ENCODE results near the gene FAM72C.
"Not testable (repeated sequence)": the region's sequence is repeated elsewhere in the genome, so short reads cannot be mapped to it uniquely, and the experiment has no call there.

The FAM72C gene

DNA sequence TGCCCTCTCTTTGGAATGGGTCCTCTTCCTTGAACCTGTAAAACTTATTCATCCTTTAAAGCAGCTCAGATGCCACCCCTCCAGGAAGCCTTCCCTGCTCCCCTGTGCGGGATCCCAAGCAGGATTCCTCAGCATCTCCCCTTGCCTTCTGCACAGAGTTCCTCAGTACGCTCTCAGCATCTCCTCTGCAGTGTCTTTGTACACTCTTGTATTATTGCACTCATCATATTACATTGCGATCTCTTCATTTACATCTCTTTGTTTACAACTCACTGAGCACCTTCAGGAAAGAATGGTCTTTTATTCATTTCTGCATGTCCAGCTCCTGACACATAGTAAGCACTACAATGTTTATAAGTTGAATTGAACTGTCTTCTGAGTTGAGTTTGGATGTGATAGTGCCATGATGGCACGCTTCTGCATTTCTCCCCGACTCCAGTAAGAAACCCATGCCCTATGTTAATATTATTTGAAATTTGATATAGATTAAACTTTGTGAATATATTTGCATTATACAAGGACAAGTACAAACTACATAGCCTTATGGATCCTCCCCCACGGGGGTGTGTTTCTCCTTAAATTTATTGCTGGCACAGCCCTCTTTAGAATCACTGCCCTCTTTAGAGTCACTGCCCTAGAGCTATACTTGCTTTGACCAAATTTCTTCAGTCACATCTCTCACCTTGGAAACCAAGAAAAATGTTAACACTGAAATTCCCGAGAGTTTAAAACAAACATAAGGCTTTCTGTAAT, 13.1 kb upstream of the FAM72C start:
- not testable (repeated sequence) for DNase-seq (ENCODE audit: low read depth, low spot score)

DNA sequence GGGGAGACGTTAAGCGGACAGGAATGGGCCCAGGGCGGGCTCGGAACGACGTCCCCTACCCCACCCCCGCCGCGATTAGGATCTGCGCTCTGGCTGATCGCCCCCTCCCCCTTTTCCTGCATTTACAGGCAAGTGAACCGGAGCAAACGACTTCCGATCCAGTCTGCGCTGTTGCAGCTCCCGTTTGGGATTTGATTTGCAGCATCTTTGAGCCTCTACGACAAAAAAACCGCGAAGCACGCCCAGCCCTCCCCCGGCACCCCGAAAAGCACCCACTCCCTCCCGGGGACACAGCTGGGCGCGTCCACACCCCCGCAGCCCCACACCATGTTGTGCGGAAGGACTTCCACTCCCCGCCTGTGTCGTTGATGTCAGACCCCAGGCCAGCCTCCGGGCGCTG, 2.6 kb upstream of the FAM72C start:
- DNase-seq (ENCODE audit: low read depth, low spot score) = not testable (repeated sequence)

DNA sequence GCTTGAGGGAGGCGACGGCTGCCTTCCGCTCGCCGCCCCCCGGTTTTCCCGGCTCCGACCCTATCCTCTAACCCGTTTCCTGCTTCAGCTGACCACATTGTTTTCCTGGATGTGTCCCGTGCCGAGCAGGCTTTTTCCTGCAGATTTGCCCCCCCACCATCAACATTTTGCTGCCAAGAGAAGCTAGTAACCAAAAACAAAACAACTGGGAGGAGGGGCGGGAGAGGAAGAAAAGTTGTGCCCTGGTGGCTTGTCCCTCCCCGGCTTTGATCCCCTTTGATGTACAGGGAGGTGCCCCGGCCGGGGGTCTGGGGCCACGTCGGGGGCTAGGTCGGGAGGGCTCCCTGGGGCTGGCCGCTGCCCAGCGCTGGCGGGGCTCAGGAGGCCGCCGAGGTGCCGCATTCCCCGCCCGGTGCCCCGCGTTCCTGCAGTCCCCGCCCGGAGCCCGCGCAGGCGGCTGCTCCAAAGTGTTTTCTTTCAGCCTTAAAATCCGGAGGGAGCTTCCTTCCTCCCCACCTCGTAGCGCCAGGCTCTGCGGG, 2.2 kb upstream of the FAM72C start:
- not testable (repeated sequence) for DNase-seq (ENCODE audit: low read depth, low spot score)

DNA sequence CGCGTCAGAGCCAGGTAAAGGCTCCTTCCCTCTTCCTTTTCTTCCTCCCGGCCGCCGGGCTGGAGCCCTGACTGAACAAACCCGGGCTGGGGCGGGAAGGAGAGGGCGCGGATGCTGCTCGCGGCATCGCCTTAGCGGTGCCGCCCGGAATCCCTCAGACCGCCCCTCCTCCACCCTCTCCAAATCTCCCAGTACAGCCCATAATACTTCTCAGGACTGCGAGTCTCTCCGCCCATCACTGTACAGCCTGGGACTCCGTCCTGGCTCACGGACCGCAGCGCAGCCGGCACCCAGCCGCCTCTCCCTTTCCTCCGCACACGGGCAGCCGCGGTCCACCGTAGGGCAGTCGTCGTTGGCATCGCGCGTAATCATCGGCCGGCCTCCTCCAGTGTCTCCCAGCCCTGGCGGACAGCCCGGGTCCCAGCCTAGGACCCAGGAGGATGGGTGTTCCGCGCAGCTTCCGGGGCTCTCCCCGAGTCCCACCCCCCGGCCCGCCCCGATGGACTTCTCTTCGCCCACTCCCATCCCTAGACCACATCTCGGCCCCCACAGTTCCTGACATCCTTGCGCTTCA, 1.1 kb upstream of the FAM72C start:
- not testable (repeated sequence) for DNase-seq (ENCODE audit: low read depth, low spot score)

DNA sequence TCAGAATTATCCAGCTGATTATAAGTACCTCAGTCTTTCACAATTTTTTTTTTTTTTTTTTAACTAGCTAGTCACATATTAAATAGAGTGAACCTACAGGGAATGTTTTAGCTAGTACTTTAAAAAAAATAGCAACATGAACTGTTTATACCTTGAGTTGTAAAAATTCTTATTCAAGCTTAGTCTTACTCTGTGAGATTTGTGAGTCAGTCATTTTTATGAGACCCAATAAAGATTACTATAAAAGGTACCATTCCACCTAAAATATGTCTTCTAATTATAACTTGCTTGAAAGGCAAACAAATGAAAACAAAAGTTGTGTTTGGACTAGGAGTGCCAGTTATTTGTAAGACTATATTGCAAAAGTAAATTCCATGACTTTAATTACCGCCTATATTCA, 5.9 kb downstream of the FAM72C start:
- DNase-seq (ENCODE audit: low read depth, low spot score) = not testable (repeated sequence)

DNA sequence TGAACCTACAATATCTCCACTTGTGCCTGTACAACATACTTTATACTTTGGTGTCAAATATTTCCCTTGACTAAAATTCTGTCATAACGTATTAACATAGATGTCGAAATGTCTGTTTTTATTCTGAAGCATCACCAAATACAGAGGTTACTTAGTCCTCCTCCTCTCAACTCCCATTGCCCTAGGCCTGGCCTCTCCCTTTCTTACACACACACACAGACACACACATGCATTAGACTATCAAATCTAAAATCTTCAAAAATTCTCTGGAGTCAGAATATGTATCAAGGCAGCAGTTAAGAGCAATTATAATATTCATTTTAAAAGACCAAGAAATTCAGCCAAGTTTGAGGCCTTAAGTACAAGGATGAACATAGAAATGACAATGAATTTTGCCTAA, 7.5 kb downstream of the FAM72C start:
- DNase-seq (ENCODE audit: low read depth, low spot score) = not testable (repeated sequence)

DNA sequence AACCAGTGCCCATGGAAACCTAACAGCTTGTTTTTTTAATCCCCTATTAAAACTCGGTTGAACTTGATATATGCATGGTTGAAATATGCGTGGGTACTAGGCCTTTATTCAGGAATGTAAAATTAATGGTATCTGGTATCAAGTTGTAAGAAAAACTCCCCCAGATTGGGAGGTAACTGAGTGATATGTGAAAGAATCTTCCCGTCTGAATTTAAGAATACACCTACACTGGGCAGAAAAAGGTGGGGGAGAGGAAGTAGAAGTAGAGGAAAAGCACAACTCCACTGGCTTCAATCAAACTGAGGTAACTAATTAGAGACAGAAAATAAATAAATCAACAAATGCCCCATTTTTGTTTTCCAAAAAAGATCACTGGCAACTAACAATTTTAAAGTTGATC, 15.9 kb downstream of the FAM72C start:
- DNase-seq (ENCODE audit: low read depth, low spot score) = not testable (repeated sequence)

DNA sequence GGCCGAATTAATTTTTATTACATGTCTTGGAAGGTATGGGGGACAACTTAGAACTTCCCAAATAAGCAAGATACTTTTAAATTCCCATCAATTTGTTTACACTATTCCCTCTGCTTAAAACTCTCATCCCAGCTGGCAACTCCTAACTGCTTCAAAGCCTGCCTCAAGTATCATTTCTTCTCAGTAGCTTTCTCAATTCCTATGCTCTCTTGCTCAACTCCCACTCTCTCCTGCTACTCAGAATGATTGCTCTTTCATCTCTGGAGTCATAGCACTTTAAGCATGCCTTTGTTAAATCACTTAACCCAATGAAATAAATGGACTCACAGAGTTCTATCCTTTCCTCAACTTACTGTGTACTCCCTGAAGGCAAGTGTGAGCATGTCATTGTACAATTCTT, 18.9 kb downstream of the FAM72C start:
- not testable (repeated sequence) for DNase-seq (ENCODE audit: low read depth, low spot score)

DNA sequence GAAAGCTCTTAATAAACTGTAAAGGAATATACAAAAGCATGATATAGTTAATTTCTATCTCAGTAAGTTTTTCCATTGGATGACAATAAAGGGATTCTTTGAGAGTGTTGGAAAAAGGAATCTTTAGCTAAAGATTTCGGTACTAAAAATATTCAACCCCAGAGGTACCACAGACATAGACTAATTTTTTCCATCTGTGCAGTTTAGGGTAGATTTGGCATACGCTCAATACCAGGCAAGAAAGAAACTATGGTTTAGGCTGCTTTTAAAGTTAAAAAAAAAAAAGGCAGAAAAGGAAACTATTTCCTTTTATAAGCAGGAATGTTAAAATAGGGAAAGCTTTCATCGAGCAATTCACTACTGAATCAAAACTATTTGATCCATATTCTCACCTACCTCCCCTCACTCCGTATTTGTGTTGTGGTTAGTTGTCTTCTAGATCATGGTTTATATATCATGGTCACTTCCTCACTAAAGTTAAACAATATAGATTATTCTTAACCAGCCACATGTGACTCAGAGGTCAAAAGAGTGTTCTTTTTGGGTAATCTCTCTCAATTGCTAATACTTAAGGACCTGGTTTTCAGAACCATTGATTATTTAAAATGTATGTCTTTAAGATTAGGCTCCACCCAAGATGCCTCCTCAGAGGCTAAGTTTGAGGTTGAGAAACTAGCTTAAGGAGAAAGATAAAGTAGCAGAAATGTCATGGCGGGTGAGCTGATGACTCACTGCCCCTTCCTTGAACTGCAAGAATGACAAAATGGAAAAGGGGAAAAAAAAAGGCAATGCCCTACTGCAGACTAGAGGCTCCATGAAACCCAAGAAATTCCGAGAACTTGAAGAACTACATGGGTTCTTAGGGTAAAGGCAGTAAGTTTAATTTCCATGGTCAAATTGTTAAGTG, 20.0 kb downstream of the FAM72C start:
- not testable (repeated sequence) for DNase-seq (ENCODE audit: low read depth, low spot score)

DNA sequence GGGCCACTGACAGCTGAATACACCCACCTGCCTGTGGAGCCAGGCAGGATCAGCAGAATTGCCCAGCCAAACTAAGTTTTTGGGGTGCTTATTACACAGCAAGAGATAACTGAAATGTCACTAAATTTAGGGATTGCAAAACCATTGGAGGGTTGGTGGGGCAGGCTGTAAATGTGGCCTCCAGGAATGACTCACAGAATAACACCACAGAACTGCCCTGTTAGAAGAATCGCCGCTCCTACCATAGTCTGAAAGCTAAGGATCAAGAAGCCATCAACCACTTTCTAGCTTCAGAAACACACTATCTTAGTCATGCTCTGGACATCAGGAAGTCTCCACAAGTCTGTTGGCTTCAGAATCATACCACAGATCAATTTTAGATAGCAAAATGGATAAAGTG, 24.0 kb downstream of the FAM72C start:
- not testable (repeated sequence) for DNase-seq (ENCODE audit: low read depth, low spot score)

DNA sequence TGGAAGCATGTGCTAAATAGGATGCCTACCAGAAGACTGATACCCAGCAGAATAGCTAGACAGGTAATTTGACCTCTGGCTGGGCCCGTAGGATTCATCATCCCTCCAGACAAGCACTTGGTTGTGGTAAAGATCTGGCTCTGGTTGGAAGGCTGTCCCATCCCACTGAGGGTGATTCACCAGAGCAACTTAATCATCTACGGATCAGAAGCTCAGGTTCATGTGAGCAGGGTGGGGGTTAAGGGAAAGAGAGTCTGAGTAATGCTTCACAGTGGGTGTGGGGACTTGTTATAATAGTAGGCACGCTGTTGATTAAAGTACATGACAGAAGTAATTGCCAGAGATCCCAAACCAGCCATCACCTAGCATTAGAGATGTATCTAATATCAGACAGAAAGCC, 26.5 kb downstream of the FAM72C start:
- not testable (repeated sequence) for DNase-seq (ENCODE audit: low read depth, low spot score)

DNA sequence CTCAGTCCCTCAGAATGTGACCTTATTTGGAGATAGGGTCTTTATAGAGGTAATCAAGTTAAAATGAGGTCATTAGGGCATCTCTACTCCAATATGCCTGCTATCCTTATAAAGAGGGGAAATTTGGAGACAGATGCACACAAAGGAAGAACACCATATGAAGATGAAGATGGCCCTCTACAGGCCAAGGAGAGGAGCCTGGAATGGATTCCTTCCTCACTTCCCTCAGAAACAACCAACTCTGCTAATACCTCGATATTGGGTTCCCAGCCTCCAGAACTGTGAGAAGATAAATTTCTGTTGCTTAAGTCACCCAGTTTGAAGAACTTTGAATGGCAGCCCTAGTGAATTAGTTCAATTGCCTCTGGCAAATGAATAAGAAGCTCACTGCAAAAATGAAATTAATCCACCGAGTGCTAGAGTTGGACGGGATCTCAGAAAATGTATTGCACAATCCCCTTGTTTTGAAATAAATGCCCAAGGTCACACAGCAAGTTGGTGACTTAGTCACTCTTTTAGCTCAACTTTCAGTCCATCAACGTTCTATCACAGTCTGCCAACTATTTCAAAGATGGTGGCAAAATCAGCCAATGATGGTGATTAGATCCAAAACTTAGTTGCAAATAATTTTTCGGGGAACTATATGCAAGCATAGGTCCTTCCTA, 27.1 kb downstream of the FAM72C start:
- not testable (repeated sequence) for DNase-seq (ENCODE audit: low read depth, low spot score)

DNA sequence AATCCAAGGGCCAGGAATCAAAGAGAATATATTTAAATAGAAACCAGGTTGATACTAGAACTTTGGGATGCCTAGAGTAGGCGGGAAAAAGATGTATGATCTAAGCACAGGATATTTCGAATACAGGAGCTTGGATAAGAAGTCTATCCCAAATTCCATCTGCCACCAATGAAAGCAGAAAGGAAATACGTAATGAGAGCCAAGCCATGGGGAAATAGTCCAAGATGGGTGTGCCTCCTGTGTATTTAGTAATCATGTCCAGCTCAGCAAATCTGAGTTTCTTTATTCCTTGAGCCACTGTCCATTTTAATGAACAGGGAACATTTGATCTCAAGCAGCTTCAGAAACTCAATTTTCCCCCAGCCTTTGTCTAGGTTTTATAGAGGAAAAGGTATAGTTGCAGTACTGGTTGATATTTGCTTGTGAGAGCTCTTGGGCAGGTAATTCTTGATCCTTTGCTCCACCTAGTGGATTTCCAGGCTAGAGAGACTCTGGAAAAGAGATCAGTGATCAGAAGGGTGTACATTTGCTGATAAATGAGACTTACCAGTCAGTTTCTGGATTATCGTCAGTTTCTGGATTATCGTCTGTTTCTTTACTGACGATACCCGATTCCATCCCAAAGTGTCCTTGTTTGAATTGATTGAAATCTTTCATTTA, 28.3 kb downstream of the FAM72C start:
- DNase-seq (ENCODE audit: low read depth, low spot score) = not testable (repeated sequence)

DNA sequence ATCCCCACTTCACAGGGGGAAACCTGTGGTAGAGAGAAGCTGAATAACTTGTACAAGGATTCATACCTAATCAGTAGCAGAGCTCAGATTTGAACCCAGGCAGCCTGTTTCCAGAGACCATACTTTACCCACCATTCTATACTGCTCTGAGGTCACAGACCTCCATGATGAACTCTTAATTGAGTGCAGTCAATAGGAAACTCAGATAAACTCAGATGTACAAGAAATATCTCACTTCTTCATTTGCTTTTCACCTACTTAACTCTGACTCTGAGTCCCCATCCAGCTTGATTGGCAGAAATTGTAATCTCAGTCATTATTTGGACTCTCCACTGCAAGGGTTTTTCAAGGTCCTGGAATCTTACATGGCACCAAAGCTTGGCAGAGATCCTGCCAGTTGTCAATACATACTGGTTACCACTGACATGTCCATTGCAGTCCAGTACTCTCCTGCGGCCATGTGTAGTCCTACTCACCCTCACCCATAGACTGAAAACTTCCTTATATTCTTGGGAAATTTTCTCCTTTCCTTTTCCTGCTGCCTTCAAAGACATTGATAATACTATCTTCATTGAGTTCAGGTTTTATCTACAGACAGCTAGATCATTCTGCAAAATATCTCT, 29.4 kb downstream of the FAM72C start:
- DNase-seq (ENCODE audit: low read depth, low spot score) = not testable (repeated sequence)

DNA sequence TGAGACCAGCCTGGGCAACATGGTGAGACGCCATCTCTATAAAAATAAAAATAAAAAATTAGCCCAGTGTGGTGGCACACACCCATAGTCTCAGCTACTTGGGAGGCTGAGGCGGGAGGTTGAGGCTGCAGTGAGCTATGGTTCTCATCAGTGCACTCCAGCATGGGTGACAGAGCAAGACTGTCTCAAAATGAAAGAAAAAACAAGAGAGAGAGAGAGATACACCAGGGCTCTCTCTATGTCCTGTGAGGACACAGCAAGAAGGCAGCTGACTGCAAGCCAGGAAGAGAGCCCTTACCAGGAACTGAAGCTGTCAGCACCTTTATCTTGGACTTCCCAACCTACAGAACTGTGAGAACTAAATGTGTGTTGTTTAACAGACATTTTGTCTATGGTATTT, 32.1 kb downstream of the FAM72C start:
- not testable (repeated sequence) for DNase-seq (ENCODE audit: low read depth, low spot score)

DNA sequence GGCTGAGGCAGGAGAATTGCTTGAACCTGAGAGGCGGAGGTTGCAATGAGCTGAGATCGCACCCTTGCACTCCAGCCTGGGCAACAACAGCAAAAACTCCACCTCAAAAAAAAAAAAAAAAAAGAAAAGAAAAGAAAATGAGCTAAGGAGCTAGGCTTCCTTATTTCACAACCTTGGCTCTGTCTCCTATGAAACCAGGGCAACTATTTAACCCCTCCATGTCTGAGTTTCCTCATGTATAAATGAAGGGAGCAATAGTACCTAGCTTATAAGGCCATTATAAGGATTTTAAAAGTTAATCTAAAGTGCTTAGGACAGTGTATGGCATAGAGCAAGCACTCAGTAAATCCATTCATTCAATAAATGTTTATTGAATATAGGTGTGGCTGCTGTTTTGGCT, 32.9 kb downstream of the FAM72C start:
- DNase-seq (ENCODE audit: low read depth, low spot score) = not testable (repeated sequence)

DNA sequence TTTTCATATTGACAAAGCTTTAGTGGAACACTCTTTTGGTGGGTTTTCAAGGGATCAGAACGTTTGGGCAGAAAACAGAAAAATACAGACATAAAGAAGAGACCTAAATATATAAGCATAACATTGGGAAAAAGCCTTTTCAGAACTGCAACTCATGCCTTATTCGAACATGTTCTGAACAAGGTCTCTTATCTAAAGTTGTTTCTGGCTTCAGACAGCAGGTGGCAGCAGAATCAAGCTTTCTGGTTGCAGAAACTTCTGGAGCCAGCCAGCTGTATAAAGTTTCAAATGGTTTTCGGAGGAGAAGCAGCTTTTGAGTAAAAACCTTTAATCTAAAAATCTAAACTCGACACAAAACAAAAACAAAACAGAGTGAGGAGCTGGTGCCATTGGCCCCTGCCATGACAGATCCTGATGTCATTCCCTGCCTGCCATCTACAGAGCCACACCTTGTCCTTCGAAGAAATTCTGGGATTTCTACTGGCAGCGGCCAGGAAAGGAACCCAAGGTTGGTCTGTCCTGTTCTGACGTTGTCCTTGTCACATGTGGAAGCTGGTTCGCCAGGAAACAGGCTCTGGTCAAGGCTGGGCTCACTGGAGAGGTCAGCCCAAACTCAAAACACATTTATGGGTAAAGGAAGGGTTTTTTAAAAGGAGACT, 35.2 kb downstream of the FAM72C start:
- not testable (repeated sequence) for DNase-seq (ENCODE audit: low read depth, low spot score)

DNA sequence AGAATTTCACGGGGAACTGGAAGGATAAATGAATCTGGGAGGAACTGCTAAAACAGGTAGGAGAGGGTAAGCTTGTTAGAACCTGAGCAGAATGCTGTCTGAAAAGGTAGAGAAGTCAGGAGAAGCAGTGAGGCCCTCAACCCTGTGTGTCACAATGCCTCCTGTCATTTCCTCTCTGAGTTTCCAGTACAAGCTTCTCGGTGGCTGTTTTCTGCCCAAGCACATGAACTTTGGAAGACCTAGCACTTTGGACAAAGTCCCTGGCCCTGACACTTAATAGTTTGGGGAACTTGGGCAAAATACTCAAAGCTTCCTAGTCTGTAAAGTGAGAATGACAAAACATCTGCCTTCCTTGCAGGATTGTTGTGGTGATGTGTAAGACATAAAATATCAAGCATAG, 52.7 kb downstream of the FAM72C start:
- DNase-seq (ENCODE audit: low read depth, low spot score) = not testable (repeated sequence)

DNA sequence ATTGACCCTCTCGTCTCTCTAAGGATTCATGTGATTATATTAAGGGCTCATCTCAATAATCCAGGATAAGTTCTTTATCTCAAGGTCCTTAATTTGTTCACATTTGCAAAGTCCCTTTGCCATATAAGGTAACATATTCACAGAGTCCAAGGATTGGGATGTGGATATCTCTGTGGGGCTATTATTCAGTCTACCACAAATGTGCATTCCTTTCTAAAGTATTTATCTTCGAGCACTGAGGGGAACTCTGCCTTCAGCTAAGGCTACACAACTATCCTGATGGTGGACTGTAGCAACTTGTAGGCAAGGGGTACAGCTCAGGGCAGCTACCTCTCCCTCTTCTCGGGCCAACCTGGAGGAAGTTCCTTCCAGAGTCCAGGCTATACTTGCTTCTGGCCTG, 53.2 kb downstream of the FAM72C start:
- DNase-seq (ENCODE audit: low read depth, low spot score) = not testable (repeated sequence)

DNA sequence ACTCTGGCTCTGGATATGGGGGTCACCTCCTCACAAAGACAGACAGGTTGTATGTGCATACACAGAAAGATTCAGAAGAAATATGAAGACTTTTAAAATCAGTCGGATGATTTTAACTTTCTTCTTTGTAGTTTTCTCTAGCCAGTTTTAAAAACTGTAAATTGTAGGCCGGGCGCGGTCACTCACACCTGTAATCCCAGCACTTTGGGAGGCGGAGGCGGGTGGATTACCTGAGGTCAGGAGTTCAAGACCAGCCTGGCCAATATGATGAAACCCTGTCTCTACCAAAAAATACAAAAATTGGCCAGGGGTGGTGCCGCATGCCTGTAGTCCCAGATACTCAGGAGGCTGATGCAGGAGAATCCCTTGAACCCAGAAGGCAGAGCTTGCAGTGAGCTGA, 58.1 kb downstream of the FAM72C start:
- not testable (repeated sequence) for DNase-seq (ENCODE audit: low read depth, low spot score)
